Heart left ventricle (tissue), 13 donors: ENCODE data around the gene RPRD1B.

Source experiments
- CTCF ChIP-seq, 12 donors: fragments of 200-600 bp; sonication (generic) in 4 of 12; IDR thresholded peaks; one replicate each; pipeline versions ENCODE4 v1.5.0 to v1.8.0; 2018 to 2022; ENCODE audit warnings: antibody characterized with exemption in 12 of 12, mild to moderate bottlenecking in 5 of 12
- POLR2A ChIP-seq, 2 donors: fragments of 450-650 bp; IDR thresholded peaks; one replicate each; pipeline ENCODE4 v1.6.1; 2017; ENCODE audit warnings: antibody characterized with exemption in 2 of 2, mild to moderate bottlenecking in 2 of 2, moderate library complexity in 2 of 2
- donor health status: ischemic (EF 13 %, LVEDD 7.1; RV severe dilation, severe dysfunction).
- donor health status: DM: no; HTN: yes; CAD: no.
- donor health status: DM: no; HTN: no; CAD: no.
- donor health status: ischemic (EF 25% LVEDD 6.9; RV normal size, moderate dysfunction).
- donor health status: ischemic (EF 25% LVEDD 5.7; RV mildly dilated, moderate dysfunction).
- donor health status: ischemic (EF 35%, LVEDD 5.7; RV mildly dilated, moderate dysfunction).
- donor health status: nonischemic (EF 11% LVEDD 7.7; RV severe dilation, severe dysfunction).
- donor health status: DM: yes; HTN: yes; CAD: no.
- donor health status: PGD.
- donor health status: ischemic (EF 29% LVEDD 5.4; RV normal size, mild dysfunction).
- donor health status: nonischemic (EF 23%, LVEDD 6.1; RV moderate dilation, normal function).

- TF ChIP-seq POLR2A (IDR thresholded peaks at IDR 0.05), result no peak
- no peak for TF ChIP-seq CTCF (IDR thresholded peaks at IDR 0.05)
Observed at GRCh38 chr20:38011696-38012095, 21.9 kb upstream of the RPRD1B start.
